ENCODE results near the gene FAAP100. TPM values are rescaled to one million over a fixed set of nuclear protein-coding genes. Genes with fewer than 3 reads are reported as not detected.

The FAAP100 gene
- total and polyA plus RNA-seq, 2 donors (not counting 1 experiment from before 2014, with no cell fraction given) = 62.0 to 72.7 TPM

GRCh38 chr17:81511804-81512561, 40.2 kb downstream of the FAAP100 start:
- Histone ChIP-seq H3K9me3 (ENCODE audit: control extremely low read depth in 1 of 3, control insufficient read depth in 2 of 3, insufficient read depth in 1 of 3, low read length in 2 of 3) (no peaks in the 10 kb centered on the region), H4K20me1 (ENCODE audit: control insufficient read depth, insufficient read depth, low read length, poor library complexity, severe bottlenecking) (peaks cover 44% of the 10 kb centered on the region), H3K9ac (ENCODE audit: low read length) (peak overlapping the region; percentile 93), H2AFZ (ENCODE audit: insufficient read depth, low read depth, low read length, poor library complexity, severe bottlenecking) (no peak overlapping the region), H3K4me3 (ENCODE audit: control extremely low read depth in 1 of 5, extremely low read depth in 1 of 5, insufficient read depth in 1 of 5, low read depth in 2 of 5, low read length in 4 of 5) (peak overlapping the region; percentile 71 to 96 (median 86)), H3K4me2 (replicated peaks; ENCODE audit: low read depth, low read length, poor library complexity, severe bottlenecking) (peak overlapping the region; percentile 99), H3K79me2 (ENCODE audit: control insufficient read depth, insufficient read depth, low read length) (peaks cover 59% of the 10 kb centered on the region), H3K27ac (ENCODE audit: low read length in 2 of 2) (peak overlapping the region; percentile 34 to 81), H3K27me3 (replicated peaks in 1 of 4; ENCODE audit: control extremely low read depth in 1 of 4, control insufficient read depth in 3 of 4, insufficient read depth in 4 of 4, low read length in 3 of 4) (no peaks in the 10 kb centered on the region), H3K4me1 (ENCODE audit: control insufficient read depth in 2 of 2, insufficient read depth in 2 of 2, low read length in 2 of 2) (peaks cover 41 to 61% of the 10 kb centered on the region in 2 donors), H3K36me3 (replicated peaks in 1 of 2; ENCODE audit: control extremely low read depth in 1 of 2, control insufficient read depth in 1 of 2, extremely low read depth in 1 of 2, insufficient read depth in 2 of 2, low read length in 1 of 2) (peaks cover 0 to 42% of the 10 kb centered on the region in 2 experiments)
- peak overlapping the region; percentile 97 for H3K4me3 Mint-ChIP-seq
- under 1% methylated on average over 62 of the region's 62 CpGs for WGBS (ENCODE audit: insufficient coverage)
- CTCF ChIA-PET = interaction anchor here (1.3 to 2.1 kb wide), 10 partner anchors 11 to 259 kb away, joined by 3 to 8 read pairs (median 6); partner anchors contain the start of genes BAHCC1 and FAAP100
- POLR2A ChIA-PET = interaction anchor here (0.6 to 2.6 kb wide), 7 partner anchors 24 to 166 kb away, joined by 3 to 10 read pairs (median 3); partner anchors contain the start of gene BAHCC1
- intact Hi-C loops (cut with micrococcal nuclease) = loop anchor here (1.0 to 10.0 kb wide), 6 partner anchors 29 to 1715 kb away; partner anchors contain the start of genes CBX8, SLC25A10 and SLC38A10
- no peaks in the 10 kb centered on the region for H3K27me3 Mint-ChIP-seq
- DNase-seq = peak; percentile 71
- ATAC-seq (ENCODE audit: low read depth) = peak; percentile 1
- peak overlapping the region; percentile 94 for H3K27ac Mint-ChIP-seq
- no peaks in the 10 kb centered on the region for H3K9me3 Mint-ChIP-seq (ENCODE audit: insufficient read depth)
- peaks cover 62% of the 10 kb centered on the region for H3K4me1 Mint-ChIP-seq
- TF ChIP-seq CTCF (IDR thresholded peaks at IDR 0.05) = no peak
- no peak for TF ChIP-seq EZH2 (IDR thresholded peaks at IDR 0.05; ENCODE audit: borderline replicate concordance, insufficient read depth, low read depth, low read length, poor library complexity, severe bottlenecking)

- H3K79me2 ChIP-seq (ENCODE audit: control insufficient read depth, insufficient read depth, low read length) = peaks cover 54% of the 10 kb centered on the region
- ChIA-PET CTCF (interaction anchor here (1.1 to 3.4 kb wide), 9 partner anchors 7 to 259 kb away, joined by 4 to 17 read pairs (median 6); partner anchors contain the start of gene BAHCC1), POLR2A (interaction anchor here (1.0 kb wide), 1 partner anchor 28 kb away, joined by 3 read pairs; no protein-coding TSS in a partner anchor)
- no peak for ATAC-seq (ENCODE audit: low read depth)
- H3K4me1 ChIP-seq (ENCODE audit: control insufficient read depth in 2 of 2, insufficient read depth in 2 of 2, low read length in 2 of 2) = peaks cover 36 to 56% of the 10 kb centered on the region in 2 donors
- H3K27me3 Mint-ChIP-seq = no peaks in the 10 kb centered on the region
- peaks cover 44% of the 10 kb centered on the region for H4K20me1 ChIP-seq (ENCODE audit: control insufficient read depth, insufficient read depth, low read length, poor library complexity, severe bottlenecking)
- peak overlapping the region; percentile 94 for H3K27ac Mint-ChIP-seq
- H3K27me3 ChIP-seq (replicated peaks in 1 of 4; ENCODE audit: control extremely low read depth in 1 of 4, control insufficient read depth in 3 of 4, insufficient read depth in 4 of 4, low read length in 3 of 4) = no peaks in the 10 kb centered on the region
- no peak overlapping the region for H2AFZ ChIP-seq (ENCODE audit: insufficient read depth, low read depth, low read length, poor library complexity, severe bottlenecking)
- peak overlapping the region; percentile 71 to 96 (median 86) for H3K4me3 ChIP-seq (ENCODE audit: control extremely low read depth in 1 of 5, extremely low read depth in 1 of 5, insufficient read depth in 1 of 5, low read depth in 2 of 5, low read length in 4 of 5)
- TF ChIP-seq EZH2 (IDR thresholded peaks at IDR 0.05; ENCODE audit: borderline replicate concordance, insufficient read depth, low read depth, low read length, poor library complexity, severe bottlenecking) (no peak), CTCF (IDR thresholded peaks at IDR 0.05) (no peak)
- peaks cover 58% of the 10 kb centered on the region for H3K4me1 Mint-ChIP-seq
- H3K9me3 ChIP-seq (ENCODE audit: control extremely low read depth in 1 of 3, control insufficient read depth in 2 of 3, insufficient read depth in 1 of 3, low read length in 2 of 3) = no peaks in the 10 kb centered on the region
- H3K27ac ChIP-seq (ENCODE audit: low read length in 2 of 2) = peak overlapping the region; percentile 20 to 81
- peaks cover 0 to 40% of the 10 kb centered on the region in 2 experiments for H3K36me3 ChIP-seq (replicated peaks in 1 of 2; ENCODE audit: control extremely low read depth in 1 of 2, control insufficient read depth in 1 of 2, extremely low read depth in 1 of 2, insufficient read depth in 2 of 2, low read length in 1 of 2)
- H3K9me3 Mint-ChIP-seq (ENCODE audit: insufficient read depth) = no peaks in the 10 kb centered on the region
- peak overlapping the region; percentile 99 for H3K4me2 ChIP-seq (replicated peaks; ENCODE audit: low read depth, low read length, poor library complexity, severe bottlenecking)
- intact Hi-C loops (cut with micrococcal nuclease) = loop anchor here (5.0 to 10.0 kb wide), 3 partner anchors 217 to 1714 kb away; partner anchors contain the start of genes CBX8 and SLC38A10
- peak overlapping the region; percentile 93 for H3K9ac ChIP-seq (ENCODE audit: low read length)
- H3K4me3 Mint-ChIP-seq = peak overlapping the region; percentile 97
- WGBS (ENCODE audit: insufficient coverage) = 2% methylated on average over 6 of the region's 9 CpGs
- DNase-seq = peak; percentile 60
Measured at GRCh38 chr17:81511554-81511803, 40.7 kb downstream of the FAAP100 start.

Measured in B cell (primary cell).